ENCODE results near the gene HIBCH.
"Not testable (repeated sequence)": the region's sequence is repeated elsewhere in the genome, so short reads cannot be mapped to it uniquely, and the experiment has no call there.

HIBCH gene

DNA sequence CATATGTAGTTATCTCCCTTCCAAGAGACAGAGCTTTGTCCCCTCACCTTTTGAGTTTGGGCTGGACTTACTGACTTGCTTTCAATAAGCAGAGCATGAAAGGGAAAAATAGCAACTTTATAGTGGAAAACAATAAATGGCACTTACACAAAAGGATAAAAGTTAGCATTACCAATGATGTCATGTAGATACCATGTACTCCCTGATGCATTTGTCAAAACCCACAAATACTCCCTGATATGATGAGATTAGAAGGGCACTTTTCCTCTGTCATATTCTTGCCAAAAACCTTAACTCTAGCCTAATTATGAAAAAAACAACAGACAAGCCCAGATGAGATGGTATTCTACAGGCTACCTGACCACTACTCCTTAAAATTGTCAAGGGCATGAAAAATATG, 16.0 kb downstream of the HIBCH start:
- DNase-seq (ENCODE audit: low read depth): no peak

DNA sequence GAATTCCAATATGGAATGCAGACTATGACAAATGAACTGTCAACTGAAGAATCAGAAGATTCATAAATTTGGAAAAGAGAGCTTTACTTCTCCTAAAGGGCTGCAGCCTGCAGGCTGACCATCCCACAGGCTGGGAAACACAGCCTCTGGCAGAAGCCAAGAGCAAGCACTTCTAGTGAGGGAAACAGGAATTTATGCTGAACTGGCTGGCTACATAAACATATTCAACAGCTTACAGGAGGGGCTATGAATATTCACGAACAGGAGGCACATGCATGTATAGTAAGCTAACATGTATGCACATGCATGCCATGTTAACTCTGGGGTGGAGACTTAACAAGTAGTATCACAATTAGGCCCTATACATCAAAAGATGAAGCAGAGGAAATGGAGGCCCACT, 17.6 kb downstream of the HIBCH start:
- DNase-seq (ENCODE audit: low read depth): no peak

DNA sequence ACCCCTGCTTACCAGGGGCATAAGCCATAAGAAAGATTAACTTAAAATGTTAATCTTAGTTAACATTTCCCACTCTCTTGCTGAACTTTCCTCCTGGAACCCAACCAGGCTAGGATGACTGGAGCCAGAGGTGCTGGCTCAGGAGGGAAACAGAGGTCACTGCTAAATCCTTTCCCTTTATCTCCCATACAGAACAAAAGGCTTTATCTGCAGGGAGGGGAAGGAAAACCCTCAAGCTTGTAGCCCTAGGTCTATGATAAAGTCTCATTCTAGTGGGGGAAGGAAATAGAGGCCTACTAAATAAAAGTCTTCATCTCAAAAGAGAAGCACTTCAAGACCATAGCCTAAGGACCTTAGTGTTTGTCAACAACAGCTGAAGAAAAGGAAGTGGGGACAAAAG, 18.6 kb downstream of the HIBCH start:
- no peak for DNase-seq (ENCODE audit: low read depth)

DNA sequence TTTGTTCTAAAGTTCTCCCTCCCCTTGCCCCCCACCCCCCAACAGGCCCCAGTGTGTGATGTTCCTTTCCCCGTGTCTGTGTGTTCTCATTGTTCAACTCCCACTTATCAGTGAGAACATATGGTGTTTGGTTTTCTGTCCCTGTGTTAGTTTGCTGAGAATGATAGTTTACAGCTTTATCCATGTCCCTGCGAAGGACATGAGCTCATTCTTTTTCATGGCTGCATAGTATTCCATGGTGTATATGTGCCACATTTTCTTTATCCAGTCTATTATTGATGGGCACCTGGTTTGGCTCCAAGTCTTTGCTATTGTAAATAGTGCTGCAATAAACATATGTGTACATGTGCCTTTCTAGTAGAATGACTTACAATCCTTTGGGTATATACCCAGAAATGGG, 21.7 kb downstream of the HIBCH start:
- not testable (repeated sequence) for DNase-seq (ENCODE audit: low read depth)

DNA sequence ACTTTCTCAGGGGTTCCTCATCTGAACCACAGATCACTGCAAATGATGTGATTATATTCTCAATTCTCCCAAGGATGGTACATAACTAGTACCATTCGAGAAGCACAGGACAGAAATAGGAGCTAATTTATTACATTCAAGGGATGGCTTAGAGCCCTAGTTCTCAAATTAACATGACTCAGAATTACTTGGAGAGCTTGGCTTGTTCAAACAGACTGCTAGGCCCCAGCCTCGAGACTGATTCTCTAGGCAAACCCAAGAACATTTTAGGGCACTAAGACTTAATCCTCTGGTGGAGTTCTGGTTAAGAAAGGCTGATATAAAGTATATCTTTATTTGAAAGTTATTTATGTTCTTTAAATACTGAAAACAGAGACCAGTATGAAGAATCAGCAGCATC, 35.8 kb downstream of the HIBCH start:
- DNase-seq (ENCODE audit: low read depth): no peak

DNA sequence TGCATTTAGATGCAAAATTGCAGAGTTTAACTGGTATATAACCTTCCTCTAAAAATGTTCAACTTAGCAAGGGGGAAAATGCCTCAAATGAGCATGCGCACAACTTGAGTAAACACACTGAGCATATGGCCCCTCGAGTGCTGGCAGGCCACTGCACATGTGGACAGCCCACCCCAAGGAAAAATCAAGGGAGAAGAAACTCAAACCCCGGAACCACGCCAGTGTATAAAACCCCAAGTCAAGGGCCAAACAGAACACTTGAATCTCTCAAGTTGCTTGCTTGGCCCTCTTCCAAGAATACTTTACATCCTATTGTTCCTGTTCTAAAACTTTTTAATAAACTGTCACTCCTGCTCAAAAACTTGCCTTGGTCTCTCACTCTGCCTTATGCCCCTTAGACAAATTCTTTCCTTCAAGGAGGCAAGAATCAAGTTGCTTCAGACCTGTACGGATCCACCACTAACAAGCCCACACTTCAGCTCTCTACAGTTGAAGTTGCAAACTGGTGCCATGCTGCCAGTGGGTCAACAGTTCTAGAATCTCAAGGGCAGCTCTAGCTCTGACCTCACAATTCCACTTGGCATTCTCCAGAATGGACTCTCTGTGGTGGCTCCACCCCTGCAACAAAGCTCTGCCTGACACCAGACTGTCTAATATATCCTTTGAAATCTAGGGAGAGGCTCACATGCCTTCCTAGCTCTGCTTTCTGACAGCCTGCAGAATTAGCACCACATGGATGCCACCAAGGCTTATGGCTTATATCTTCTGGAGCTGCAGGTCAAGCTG, 38.9 kb downstream of the HIBCH start:
- no peak for DNase-seq (ENCODE audit: low read depth)

DNA sequence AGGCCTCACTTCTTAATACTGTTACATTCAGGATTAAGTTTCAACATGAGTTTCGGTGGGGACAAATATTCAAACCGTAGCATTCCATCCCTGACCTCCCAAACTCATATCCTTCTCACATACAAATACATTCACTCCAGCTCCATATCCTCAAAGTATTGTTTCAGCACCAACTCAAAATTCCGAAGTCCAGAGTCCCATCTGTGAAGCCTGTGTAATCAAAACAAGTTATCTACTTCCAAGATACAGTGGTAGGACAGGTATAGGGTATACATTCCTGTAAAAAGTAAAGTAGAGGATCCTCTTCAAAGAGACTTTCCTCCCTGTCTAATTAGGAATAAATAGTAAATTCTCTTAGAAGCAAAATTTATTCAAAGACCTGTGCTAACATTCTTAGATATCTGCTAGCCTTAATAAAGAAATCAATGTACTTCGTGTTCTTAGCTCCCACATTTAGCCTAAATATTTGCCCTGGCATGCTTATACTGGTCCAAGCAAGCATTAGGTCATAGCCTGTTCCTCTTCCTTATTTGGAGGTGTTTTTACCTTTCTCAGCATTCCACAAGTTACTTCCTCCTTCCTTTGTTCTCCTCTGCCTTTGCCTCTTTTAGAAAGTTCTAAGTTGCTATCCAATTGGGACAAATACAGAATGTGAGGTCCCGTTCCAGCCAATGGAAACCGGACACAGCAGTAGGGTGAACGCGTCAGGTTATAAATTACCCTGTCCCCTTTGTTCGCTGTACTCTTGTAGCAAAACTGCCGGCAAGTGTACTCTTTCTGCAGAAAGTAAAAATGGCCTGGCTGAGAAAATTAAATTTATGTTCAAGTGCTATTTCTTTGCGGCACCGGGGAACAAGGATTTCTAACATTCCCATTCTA, 40.1 kb downstream of the HIBCH start:
- not testable (repeated sequence) for DNase-seq (ENCODE audit: low read depth)

DNA sequence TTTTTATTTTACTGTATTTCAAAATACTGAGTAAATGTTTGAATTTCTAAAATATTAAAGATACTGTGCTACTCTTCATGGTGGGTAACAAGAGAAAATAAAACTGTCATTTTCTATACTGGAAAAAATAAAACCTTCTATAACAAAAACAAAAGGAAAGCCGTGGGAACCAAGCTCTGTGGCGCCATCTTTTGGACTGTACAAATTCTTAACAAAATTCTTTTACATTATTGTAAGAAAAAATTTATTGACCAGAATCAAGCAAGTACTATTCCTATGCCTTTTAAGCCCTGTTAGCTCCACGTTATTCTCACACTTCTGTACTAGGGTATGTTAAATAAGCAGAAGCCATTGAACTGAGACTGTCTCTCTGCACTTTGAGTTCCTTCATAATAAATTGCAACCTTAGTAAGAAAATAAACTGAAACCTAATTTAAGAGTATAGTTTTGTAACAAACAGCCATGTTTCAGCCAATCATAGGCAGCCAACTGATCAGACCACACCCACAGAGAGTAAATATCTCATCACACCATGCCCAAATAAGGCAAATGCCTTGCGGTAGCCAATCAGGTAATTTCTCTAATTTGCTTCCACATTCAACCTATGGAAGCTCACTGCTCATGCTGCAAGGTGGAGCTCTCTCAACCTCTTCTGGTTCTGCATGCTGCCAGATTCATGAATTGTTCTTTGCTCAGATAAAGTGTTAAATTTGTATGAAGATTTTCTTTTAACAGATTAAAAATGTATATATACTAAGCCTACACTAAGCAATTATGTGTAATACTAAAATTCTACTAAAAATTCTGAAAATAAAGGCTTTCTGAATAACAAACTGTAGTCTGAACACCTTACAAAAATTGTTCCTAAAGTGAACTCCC, 42.2 kb downstream of the HIBCH start:
- DNase-seq (ENCODE audit: low read depth): no peak

DNA sequence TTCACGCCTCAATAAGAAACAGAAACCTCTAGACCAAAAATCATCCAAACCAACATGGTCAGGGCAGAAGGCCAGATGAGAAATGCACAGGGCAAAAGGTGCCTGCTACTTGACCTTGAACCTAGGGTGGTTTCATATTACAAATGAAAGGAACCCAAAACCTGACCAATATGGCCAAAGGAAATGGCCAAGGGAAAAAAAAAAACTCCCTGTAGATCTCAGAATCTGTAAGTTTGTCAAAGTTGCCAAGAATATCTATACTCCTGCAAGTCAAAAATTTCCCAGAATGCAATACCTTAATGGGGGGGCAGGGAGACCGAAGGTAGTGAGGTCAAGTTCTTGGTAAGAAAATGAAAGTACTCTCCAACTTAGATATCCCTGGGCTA, 47.2 kb downstream of the HIBCH start:
- DNase-seq (ENCODE audit: low read depth): no peak

DNA sequence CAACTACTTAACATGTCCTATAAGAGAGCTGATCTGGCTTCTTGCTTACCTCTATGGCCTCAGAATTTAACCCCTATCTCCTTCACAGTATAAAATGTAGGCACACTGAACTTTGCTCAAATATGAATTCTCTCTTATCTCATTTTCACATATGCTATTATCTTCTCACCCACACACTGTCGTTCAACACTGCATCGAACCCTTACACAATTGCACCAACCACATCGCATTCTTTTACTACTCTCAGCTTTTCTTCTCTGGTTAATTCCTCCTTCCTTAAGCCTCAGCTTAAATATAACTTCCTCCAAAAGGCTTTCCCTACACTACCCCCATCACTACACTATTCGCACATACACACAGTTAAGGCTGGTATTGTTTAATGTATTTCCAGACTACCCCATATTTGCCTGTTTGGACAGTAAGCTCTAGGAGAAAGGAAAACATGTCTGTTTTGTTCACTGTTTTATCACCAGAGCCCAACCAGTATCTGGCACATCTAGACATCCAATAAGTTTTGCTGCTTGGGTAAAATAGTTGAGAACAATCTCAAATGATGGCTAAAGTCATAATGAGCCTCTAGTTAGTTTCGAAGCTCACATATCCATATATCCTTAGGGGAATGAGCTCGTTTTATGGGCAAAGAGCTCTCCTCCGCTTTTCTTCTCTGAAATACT, 47.7 kb downstream of the HIBCH start:
- no peak for DNase-seq (ENCODE audit: low read depth)

DNA sequence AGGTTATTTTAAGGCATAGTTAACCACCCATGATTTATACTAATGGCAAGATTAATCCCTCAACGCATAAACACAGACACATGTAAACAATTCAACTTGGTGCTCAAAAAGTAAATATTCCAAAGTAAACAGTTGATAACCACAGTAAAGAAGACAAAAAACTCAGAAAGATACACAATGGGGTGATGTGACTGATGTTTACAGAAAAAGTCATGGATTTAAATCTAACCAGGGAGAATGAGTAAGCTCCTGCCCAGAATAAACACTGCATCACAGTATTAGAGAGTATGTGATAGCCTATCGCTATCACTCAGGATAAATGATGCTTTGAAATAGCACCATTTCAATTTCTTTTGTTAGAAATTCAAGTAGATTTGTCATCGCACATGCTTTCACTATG, 49.3 kb downstream of the HIBCH start:
- DNase-seq (ENCODE audit: low read depth): no peak

DNA sequence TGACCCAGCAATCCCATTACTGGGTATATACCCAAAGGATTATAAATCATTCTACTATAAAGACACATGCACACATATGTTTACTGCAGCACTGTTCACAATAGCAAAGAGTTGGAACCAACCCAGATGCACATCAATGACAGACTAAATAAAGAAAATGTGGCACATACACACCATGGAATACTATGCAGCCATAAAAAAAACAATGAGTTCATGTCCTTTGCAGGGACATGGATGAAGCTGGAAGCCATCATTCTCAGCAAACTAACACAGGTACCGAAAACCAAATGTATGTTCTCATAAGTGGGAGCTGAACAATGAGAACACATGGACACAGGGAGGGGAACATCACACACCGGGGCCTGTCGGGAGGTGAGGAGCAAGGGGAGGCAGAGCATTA, 49.9 kb downstream of the HIBCH start:
- DNase-seq (ENCODE audit: low read depth): not testable (repeated sequence)

DNA sequence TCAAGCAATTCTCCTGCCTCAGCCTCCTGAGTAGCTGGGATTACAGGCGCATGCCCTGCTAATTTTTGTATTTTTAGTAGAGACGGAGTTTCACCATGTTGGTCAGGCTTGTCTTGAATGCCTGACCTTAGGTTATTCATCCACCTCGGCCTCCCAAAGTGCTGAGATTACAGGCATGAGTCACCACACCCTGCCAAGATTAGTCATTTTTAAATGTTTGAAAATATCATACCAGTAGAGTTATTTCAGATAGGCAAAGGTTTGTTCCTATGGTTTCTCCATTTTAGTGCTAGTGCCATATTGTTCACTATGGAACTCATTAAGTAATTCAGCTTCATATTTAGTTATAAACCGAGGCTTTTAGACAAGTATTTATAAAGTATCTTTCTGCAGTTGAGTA, 52.3 kb downstream of the HIBCH start:
- DNase-seq (ENCODE audit: low read depth): no peak

DNA sequence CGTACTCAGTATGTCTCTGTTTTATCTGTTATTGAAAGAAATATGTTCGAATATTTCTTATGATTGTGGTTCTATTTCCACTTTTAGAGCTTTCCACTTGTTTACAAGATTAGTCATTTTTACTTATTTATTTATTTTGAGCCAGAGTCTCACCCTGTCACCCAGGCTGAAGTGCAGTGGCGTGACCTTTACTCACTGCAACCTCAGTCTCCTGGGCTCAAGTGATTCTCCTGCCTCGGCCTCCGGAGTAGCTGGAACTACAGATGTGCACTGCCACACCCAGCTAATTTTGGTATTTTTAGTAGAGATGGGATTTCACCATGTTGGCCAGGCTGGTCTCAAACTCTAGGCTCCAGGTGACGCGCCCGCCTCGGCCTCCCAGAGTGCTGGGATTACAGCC, 53.3 kb downstream of the HIBCH start:
- no peak for DNase-seq (ENCODE audit: low read depth)

DNA sequence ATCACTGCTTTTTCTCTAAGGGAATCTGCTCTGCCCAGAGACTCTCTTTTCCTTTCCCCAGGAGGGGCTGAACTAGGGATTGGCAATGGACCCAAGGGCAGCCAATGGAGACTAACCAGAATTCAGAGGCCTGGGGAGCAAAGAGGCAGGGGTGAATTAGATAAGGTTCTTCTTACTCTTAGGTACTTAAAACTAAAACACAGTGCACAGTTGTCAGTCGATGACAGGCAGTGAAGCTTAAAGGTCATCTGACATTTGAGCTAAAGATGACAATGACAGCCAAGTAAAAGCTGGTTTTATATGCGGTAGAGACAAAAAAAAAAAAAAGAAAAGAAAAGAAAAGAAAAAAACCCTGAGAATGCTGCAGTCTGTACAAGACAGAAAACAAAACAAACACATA, 57.8 kb downstream of the HIBCH start:
- no peak for DNase-seq (ENCODE audit: low read depth)

DNA sequence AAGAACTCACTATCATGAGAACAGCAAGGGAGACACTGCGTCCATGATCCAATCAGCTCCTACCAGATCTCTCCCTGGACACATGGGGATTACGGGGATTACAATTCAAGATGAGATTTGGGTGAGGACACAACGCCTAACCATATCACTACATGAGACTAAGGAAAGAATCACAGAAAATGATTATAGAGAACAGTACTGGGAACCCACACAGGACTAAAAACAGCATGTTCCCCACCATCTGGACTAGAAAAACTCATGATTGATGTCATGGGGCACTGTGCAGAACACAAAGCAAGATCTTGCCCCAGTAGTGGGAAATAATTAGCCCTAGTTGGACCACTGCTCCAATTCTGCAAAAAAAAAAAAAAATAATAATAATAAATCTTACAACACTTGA, 63.5 kb downstream of the HIBCH start:
- no peak for DNase-seq (ENCODE audit: low read depth)

DNA sequence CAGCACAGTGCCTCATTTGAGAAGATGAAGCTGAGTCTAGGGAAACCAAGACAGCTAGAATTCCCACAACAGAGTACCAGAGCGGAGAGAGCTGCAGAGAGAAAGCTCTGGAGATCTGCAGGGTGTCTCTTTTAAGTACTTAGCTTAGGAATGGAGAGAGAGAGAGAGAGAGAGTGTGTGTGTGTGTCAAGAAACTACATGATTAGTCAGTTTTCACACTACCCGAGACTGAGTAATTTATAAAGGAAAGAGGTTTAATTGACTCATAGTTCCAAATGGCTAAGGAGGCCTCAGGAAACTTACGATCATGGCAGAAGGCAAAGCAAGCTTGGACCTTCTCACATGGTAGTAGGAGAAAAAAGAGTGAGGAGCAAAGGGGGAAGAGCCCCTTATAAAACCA, 64.0 kb downstream of the HIBCH start:
- no peak for DNase-seq (ENCODE audit: low read depth)

DNA sequence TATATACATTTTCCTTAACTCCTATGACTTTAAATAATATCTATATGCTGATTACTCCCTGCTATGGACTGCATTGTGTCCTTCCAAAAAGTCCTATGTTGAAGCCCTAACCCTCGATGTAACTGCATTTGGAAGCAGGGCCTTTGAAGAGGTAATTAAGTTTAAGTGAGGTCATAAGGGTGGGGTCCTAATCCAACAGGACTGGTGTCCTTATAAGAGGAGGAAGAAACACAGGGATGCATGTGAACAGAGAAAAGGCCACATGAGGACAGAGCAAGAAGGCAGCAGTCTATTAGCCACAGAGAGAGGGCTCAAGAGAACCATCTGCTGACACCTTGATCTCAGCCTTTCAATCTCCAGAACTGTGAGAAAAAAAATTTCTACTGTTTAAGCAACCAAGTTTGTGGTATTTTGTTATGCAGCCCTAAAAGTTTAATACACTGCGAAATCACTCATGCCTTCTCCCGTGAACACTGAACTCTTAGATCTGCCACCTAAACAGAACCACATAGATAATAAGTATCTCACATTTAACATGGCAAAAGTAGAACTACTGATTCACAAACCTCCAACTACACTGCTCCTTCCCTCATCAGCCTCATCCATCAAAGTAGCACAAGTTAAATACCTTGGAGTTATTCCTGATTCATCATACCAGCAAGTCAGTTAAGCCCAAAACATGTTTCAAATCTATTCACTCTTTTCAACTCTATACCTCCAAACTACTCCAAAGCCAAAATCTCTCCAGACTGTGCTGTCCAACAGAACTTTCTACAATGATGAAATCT, 65.4 kb downstream of the HIBCH start:
- no peak for DNase-seq (ENCODE audit: low read depth)

DNA sequence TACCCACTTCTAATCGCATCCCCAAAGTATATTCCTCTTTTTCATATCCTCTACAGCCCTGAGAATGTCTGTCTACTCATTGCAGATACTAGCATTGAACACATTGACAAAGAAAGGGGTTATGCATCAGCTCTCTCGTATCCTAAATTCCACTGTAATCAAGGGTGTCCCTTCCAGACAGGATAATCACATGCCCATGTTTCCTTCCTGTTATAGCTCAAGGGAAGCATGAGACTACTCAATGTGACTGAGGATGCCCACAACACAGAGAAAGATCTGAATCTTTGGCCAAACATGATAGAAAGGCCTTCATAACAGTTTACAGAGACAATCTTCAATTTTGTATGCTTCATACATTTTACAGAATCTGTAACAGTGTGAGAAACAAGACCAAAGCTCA, 69.2 kb downstream of the HIBCH start:
- DNase-seq (ENCODE audit: low read depth): no peak

DNA sequence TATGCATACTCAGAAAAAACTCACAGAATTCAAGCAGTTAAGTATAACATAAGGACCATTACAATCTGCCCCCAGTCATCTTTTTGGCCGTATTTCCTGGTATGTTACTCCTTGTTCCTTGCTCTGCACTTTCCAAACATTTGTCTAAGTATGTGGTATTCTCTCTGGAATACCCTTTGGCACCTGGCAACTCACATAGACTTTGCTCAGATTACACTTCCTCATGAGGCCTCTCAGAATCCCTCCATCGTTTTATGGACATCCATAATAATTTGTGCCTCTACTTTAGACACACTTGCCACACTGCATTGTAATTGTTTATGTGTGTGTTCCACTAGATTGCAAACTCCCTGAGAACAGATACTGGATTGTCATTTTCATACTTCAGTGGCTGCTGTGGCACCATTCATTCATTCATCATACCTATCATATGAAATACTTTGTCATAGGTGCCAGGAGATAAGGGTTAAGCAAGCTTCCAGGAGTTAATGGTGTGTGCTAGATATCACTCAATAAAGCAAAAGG, 84.0 kb downstream of the HIBCH start:
- DNase-seq (ENCODE audit: low read depth): no peak

DNA sequence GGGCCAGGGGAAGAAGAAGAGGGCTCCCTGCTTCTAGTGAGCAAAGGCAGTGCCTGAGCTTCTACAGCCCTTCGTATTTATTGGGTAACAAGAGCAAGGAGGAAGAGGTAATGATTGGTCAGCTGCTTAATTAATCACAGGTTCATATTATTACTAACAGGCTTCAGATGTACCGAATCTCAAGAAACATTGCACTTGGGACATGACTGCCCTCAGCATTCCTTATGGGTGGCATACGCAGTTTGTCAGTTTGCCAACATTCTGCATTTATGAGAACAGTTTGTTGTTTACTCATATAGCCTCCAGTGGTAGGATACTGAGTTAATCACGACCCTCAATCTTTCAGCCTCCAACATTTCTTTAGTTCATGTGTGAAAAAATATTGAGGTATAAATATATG, 84.5 kb downstream of the HIBCH start:
- no peak for DNase-seq (ENCODE audit: low read depth)
